Neural cell (in vitro differentiated cells): ENCODE measurements around the gene SIM1. TPM values are rescaled to one million over a fixed set of nuclear protein-coding genes. Genes with fewer than 3 reads are reported as not detected.

Experiments used
- H2AFZ ChIP-seq: fragments of 200-600, 300-800 bp; sonication (generic), shearing (Covaris generic); 2 replicates; pipeline ENCODE4 v1.6.0; 2014; ENCODE audit warnings: low read depth, mild to moderate bottlenecking, antibody characterized with exemption, low read length, moderate library complexity
- H3F3A ChIP-seq: fragments of 200-600 bp; shearing (Covaris generic); 2 replicates; pipeline ENCODE4 v1.6.1; 2016; ENCODE audit warnings: mild to moderate bottlenecking, moderate library complexity, mixed read lengths, antibody characterized with exemption, low read length; ENCODE audit not compliant: insufficient read depth, poor library complexity, severe bottlenecking
- H3K27ac ChIP-seq: fragments of 200-600, 300-800 bp; sonication (generic), shearing (Covaris generic); 2 replicates; pipeline ENCODE4 v1.5.1; 2014; ENCODE audit warnings: mild to moderate bottlenecking, low read length, moderate library complexity
- H3K27me3 ChIP-seq: fragments of 300-800, 200-600 bp; sonication (generic), shearing (Covaris generic); 2 replicates; pipeline ENCODE4 v1.6.0; 2014; ENCODE audit warnings: mild to moderate bottlenecking, low read depth, low read length, moderate library complexity; ENCODE audit not compliant: insufficient read depth
- H3K36me3 ChIP-seq: fragments of 300-800, 200-600 bp; sonication (generic), shearing (Covaris generic); 2 replicates; pipeline ENCODE4 v1.5.1; 2014; ENCODE audit warnings: mild to moderate bottlenecking, antibody characterized with exemption, low read length, moderate library complexity; ENCODE audit not compliant: insufficient read depth
- H3K4me2 ChIP-seq: fragments of 300-800, 200-600 bp; sonication (generic), shearing (Covaris generic); 2 replicates; pipeline ENCODE4 v1.6.0; 2014; ENCODE audit warnings: mild to moderate bottlenecking, low read length
- H3K4me3 ChIP-seq: fragments of 300-800, 200-600 bp; sonication (generic), shearing (Covaris generic); 2 replicates; pipeline ENCODE4 v1.5.1; 2014; ENCODE audit warnings: mild to moderate bottlenecking, low read length, moderate library complexity
- H3K79me2 ChIP-seq: fragments of 200-600 bp; shearing (Covaris generic); replicated peaks from 2 replicates; pipeline ENCODE4 v1.6.0; 2014; ENCODE audit warnings: mild to moderate bottlenecking, low read length, moderate library complexity; ENCODE audit not compliant: insufficient read depth
- H3K9ac ChIP-seq: fragments of 300-800, 200-600 bp; sonication (generic), shearing (Covaris generic); 2 replicates; pipeline ENCODE4 v1.6.1; 2016; ENCODE audit warnings: mild to moderate bottlenecking, low read length, mixed read lengths
- H3K9me2 ChIP-seq: fragments of 200-600 bp; shearing (Covaris generic); 2 replicates; pipeline ENCODE4 v1.6.1; 2016; ENCODE audit warnings: mild to moderate bottlenecking, low read length, mixed read lengths; ENCODE audit not compliant: insufficient read depth
- H3K9me3 ChIP-seq: fragments of 200-600, 300-800 bp; sonication (generic), shearing (Covaris generic); 2 replicates; pipeline ENCODE4 v1.6.1; 2016; ENCODE audit warnings: mild to moderate bottlenecking, mixed run types, low read length, moderate library complexity, mixed read lengths
- H4K20me1 ChIP-seq: fragments of 200-600 bp; shearing (Covaris generic); 2 replicates; pipeline ENCODE4 v1.6.1; 2016; ENCODE audit warnings: mild to moderate bottlenecking, mixed run types; ENCODE audit not compliant: insufficient read depth
- EP300 ChIP-seq: fragments of 450-650 bp; conservative IDR thresholded peaks from 2 replicates; pipeline ENCODE4 v1.6.1; 2014; ENCODE audit warnings: antibody characterized with exemption, mild to moderate bottlenecking, moderate library complexity; ENCODE audit not compliant: poor library complexity, severe bottlenecking
- EZH2 ChIP-seq: fragments of 200-600, 300-800 bp; shearing (Covaris generic), sonication (generic); IDR thresholded peaks from 2 replicates; pipeline ENCODE4 v1.6.1; 2014; ENCODE audit warnings: antibody characterized with exemption, low read length, borderline replicate concordance, mild to moderate bottlenecking; ENCODE audit not compliant: insufficient read depth, poor library complexity, severe bottlenecking
- MXI1 ChIP-seq: fragments of 450-650 bp; conservative IDR thresholded peaks from 2 replicates; pipeline ENCODE4 v1.6.1; 2014; ENCODE audit warnings: antibody characterized with exemption, mild to moderate bottlenecking; ENCODE audit not compliant: poor library complexity, severe bottlenecking
- POLR2AphosphoS5 ChIP-seq: IDR thresholded peaks from 2 replicates; pipeline ENCODE4 v1.6.1; 2012
- RAD21 ChIP-seq: fragments of 450-650 bp; conservative IDR thresholded peaks from 2 replicates; pipeline ENCODE4 v1.6.1; 2014; ENCODE audit warnings: antibody characterized with exemption, mild to moderate bottlenecking, moderate library complexity
- SMC3 ChIP-seq: fragments of 450-650 bp; conservative IDR thresholded peaks from 2 replicates; pipeline ENCODE4 v1.6.1; 2014; ENCODE audit warnings: antibody characterized with exemption, mild to moderate bottlenecking, moderate library complexity; ENCODE audit not compliant: poor library complexity
- TAF1 ChIP-seq: IDR thresholded peaks from 2 replicates; pipeline ENCODE4 v1.6.1; 2012; ENCODE audit warnings: low read depth
- polyA plus RNA-seq: library from polyadenylated mRNA; depleted of rRNA; stranded (reverse); fragments of >200 nt; gene quantifications from 2 replicates; pipeline ENCODE4 v1.2.3, GENCODE V29; 2014
- TF ChIP-seq, protein P1 (sequence below): IDR thresholded peaks from 2 replicates; pipeline ENCODE4 v1.6.1; 2012; ENCODE audit warnings: borderline replicate concordance
- TF ChIP-seq, protein P2 (sequence below): fragments of 450-650 bp; IDR thresholded peaks from 2 replicates; pipeline ENCODE4 v1.5.1; 2014; ENCODE audit warnings: antibody characterized with exemption, mild to moderate bottlenecking, moderate library complexity; ENCODE audit not compliant: poor library complexity, severe bottlenecking

SIM1 gene
- polyA plus RNA-seq, 1 donor from 2014 or later, result not detected

DNA sequence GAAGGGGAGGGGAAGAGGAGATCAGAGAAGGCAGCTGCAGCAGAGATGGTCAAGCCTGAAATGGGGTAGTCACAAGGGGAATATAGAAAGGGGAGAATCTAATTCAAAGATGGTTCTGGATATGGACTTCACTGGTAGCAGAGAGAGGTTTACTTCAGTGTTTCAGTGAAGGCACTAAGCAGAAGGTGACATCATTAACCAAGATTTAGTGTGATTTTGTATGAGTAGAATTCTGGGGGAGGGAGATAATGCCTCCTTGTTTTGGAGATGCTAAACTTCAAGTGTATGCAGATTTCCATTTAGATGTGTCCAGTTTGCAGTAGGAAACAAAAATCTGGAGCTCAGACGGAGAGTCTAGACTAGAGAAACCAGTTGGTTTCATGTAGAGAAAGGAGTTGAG lies 13.1 kb downstream of the SIM1 start:
- TF ChIP-seq MXI1 (no peak), TAF1 (no peak), EP300 (no peak), POLR2AphosphoS5 (no peak), RAD21 (no peak), SMC3 (no peak), EZH2 (no peak)
- TF ChIP-seq, protein P1, sequence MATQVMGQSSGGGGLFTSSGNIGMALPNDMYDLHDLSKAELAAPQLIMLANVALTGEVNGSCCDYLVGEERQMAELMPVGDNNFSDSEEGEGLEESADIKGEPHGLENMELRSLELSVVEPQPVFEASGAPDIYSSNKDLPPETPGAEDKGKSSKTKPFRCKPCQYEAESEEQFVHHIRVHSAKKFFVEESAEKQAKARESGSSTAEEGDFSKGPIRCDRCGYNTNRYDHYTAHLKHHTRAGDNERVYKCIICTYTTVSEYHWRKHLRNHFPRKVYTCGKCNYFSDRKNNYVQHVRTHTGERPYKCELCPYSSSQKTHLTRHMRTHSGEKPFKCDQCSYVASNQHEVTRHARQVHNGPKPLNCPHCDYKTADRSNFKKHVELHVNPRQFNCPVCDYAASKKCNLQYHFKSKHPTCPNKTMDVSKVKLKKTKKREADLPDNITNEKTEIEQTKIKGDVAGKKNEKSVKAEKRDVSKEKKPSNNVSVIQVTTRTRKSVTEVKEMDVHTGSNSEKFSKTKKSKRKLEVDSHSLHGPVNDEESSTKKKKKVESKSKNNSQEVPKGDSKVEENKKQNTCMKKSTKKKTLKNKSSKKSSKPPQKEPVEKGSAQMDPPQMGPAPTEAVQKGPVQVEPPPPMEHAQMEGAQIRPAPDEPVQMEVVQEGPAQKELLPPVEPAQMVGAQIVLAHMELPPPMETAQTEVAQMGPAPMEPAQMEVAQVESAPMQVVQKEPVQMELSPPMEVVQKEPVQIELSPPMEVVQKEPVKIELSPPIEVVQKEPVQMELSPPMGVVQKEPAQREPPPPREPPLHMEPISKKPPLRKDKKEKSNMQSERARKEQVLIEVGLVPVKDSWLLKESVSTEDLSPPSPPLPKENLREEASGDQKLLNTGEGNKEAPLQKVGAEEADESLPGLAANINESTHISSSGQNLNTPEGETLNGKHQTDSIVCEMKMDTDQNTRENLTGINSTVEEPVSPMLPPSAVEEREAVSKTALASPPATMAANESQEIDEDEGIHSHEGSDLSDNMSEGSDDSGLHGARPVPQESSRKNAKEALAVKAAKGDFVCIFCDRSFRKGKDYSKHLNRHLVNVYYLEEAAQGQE, result no peak
- TF ChIP-seq, protein P2, sequence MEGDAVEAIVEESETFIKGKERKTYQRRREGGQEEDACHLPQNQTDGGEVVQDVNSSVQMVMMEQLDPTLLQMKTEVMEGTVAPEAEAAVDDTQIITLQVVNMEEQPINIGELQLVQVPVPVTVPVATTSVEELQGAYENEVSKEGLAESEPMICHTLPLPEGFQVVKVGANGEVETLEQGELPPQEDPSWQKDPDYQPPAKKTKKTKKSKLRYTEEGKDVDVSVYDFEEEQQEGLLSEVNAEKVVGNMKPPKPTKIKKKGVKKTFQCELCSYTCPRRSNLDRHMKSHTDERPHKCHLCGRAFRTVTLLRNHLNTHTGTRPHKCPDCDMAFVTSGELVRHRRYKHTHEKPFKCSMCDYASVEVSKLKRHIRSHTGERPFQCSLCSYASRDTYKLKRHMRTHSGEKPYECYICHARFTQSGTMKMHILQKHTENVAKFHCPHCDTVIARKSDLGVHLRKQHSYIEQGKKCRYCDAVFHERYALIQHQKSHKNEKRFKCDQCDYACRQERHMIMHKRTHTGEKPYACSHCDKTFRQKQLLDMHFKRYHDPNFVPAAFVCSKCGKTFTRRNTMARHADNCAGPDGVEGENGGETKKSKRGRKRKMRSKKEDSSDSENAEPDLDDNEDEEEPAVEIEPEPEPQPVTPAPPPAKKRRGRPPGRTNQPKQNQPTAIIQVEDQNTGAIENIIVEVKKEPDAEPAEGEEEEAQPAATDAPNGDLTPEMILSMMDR, result no peak
- peaks cover 100% of the 10 kb centered on the region for H3K27me3 ChIP-seq
- H3K4me2 ChIP-seq, result no peak overlapping the region

DNA sequence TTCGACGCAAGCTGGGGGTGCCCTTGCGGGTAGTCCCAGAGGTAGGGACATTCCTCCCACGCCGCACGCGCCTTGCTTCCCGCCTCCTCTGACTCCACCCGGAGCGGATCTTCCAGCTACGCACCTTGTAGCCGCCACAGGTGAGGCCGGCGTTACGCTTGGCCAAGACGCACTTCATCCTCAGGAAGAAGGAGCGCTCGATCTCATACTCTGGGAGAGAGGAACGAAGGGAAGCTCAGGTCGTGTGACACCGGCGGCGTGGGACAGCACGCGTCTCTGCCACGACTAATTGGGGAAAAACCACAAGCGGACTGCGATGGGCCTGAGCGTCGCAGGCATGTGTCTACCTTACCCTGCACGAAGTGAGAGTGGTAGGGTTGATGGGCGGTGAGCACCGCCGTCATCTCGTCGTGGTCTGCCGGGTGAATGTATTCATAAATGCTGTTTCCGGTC lies 15.5 kb downstream of the SIM1 start:
- H3K4me2 ChIP-seq, result no peak overlapping the region

More for the DNA sequence above, 13.1 kb downstream of the SIM1 start:
- no peak overlapping the region for H2AFZ ChIP-seq
- H3F3A ChIP-seq, result no peaks in the 10 kb centered on the region
- no peak overlapping the region for H3K27ac ChIP-seq
- H3K9me2 ChIP-seq, result no peaks in the 10 kb centered on the region
- H3K79me2 ChIP-seq, result no peaks in the 10 kb centered on the region
- no peaks in the 10 kb centered on the region for H4K20me1 ChIP-seq
- H3K9me3 ChIP-seq, result no peaks in the 10 kb centered on the region
- H3K9ac ChIP-seq, result no peak overlapping the region
- no peak overlapping the region for H3K4me3 ChIP-seq
- H3K36me3 ChIP-seq, result no peaks in the 10 kb centered on the region

More for the DNA sequence above, 15.5 kb downstream of the SIM1 start:
- peaks cover 100% of the 10 kb centered on the region for H3K27me3 ChIP-seq
- TF ChIP-seq, protein P1, result no peak
- TF ChIP-seq SMC3 (no peak), RAD21 (no peak), TAF1 (no peak), EP300 (no peak), EZH2 (no peak), POLR2AphosphoS5 (no peak), MXI1 (no peak)
- TF ChIP-seq, protein P2, result no peak
- H3K9ac ChIP-seq, result no peak overlapping the region
- H3K36me3 ChIP-seq, result no peaks in the 10 kb centered on the region
- no peaks in the 10 kb centered on the region for H3K9me3 ChIP-seq
- H3K79me2 ChIP-seq, result no peaks in the 10 kb centered on the region
- H4K20me1 ChIP-seq, result no peaks in the 10 kb centered on the region
- no peaks in the 10 kb centered on the region for H3F3A ChIP-seq
- H2AFZ ChIP-seq, result no peak overlapping the region
- H3K4me3 ChIP-seq, result no peak overlapping the region
- H3K9me2 ChIP-seq, result no peaks in the 10 kb centered on the region
- H3K27ac ChIP-seq, result no peak overlapping the region
